GM04504 (cell line): ENCODE data around the gene DNAJB11.
A peak's percentile ranks its signal among the peaks of the same experiment; 100 is the strongest.
"Not testable (repeated sequence)": the region's sequence is repeated elsewhere in the genome, so short reads cannot be mapped to it uniquely, and the experiment has no call there.

ENCODE experiments used
- DNase-seq: peaks from one replicate; pipeline ENCODE4 v3.0.0-alpha.2; 2012; ENCODE audit warnings: low read depth

Gene DNAJB11

DNA sequence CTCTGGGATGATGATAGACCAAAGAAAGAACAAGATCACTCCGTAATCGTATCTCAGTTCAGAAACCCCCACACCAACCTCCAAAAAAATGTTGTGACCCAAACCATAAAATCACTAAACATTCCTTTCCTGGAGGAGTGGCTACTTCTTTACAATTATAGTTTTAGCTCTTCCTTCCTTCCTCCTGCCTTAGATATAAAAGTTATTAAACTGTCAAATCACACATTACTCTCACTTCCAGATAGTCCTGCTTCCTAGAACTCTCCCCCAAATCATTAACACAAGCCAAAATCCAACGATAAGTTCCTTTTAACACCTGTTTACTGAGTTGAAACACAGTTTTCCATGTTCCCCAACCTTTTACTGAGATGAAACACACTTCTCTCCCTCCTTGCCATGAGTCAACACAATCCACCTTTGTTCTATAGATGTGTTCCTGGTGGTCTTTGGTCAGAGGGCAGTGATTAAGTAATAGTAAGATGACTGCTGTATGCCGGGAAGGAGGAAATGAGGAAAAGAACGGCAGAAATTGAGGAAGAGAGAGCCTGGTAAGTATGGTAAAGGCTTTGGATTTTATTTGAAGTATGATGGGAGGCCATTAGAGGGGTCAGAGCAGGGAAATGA, 18.0 kb upstream of the DNAJB11 start:
- no peak for DNase-seq

DNA sequence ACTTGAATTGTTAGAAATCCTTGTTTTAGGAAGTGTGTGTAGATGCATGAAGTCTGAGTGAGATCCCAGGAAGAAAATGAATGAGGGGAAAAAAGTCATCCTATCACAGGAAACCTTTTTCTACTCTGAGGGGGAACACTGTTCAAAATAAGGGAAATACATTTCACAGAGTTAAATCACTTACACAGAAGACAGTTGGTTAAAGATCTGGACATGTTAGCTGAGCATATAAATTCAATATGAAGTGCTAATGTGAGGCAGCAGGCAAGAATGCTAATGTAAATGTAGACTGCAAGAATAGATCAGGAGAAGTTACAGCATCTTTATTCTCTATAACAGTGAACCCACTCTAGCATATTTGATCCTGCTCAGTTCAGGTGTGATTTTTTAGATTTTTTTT, 5.9 kb upstream of the DNAJB11 start:
- no peak for DNase-seq

DNA sequence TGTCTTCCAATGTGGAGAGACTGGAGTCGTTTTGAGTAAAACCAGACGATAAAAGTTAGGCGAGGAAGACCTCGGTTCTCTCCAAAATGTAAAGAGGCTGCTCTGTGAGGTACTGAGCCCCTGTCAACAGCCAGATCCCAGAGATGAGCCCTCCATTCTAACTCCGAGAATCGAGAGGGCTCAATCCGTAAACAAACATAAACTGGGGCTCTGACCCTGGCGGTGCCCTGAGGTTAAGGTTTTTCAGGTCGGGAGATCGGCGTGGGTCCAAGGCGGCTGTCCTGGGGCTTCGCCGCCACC, 3.8 kb upstream of the DNAJB11 start:
- no peak for DNase-seq

DNA sequence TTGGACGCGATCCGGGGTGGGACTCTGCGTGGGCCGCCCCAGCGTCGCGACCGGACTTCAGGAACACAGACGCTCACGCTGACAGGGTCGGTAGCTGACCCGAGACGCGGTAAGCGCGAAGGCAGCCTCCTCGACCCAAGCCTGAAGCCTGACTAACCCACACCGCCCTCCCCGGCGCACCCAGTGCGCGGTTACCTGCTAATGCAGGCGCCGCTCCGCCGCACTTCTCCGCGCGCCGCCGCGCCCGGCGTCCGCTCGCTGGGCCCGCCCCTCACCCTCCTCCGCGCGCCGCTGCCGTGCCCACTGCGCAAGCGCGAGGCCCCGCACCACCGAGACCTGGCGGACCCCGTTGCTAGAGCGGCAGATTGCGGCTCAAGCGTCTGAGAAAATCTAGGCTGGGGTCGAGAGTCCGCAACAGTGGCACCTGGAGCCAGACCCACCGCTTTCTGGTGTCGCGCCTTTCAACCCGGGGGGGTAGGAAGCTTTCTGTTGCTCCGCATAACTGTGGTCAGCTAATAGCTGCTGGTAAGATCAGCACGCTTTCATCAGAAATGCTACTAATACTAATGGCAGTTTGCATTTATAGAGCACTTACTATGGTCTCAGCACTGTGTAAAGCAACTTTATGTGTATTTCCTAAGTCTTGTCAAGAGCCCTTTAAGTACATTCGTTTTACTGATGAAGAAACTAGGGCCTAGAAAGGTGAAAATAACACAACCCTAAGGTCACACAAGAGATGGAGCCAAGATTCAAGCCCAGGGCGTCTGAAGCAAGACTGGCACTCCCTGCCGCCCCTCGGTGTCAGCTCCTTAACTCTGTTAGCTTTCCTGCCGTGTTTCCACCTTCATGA, 3.2 kb upstream of the DNAJB11 start, which contains the start of gene TBCCD1:
TSS of gene TBCCD1 (minus strand) at position 268 of the 850 bp plus-strand sequence. CDS start 3,010 bp downstream, outside the sequence.
- DNase-seq: peak; percentile 70

DNA sequence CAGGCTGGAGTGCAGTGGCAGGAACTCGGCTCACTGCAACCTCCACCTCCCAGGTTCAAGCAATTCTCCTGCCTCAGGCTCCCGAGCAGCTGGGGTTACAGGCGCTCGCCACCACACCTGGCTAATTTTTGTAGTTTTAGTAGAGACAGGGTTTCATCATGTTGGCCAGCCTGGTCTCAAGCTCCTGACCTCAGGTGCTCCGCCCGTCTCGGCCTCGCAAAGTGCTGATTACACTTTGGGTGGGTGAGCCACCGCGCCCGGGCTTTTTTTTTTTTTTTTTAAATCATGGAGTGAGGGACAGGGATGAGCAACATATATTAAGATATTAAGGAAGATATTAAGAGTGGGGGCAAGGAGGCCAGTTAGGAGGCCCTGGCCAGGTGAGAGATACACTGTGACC, 1.2 kb upstream of the DNAJB11 start:
- DNase-seq: not testable (repeated sequence)

DNA sequence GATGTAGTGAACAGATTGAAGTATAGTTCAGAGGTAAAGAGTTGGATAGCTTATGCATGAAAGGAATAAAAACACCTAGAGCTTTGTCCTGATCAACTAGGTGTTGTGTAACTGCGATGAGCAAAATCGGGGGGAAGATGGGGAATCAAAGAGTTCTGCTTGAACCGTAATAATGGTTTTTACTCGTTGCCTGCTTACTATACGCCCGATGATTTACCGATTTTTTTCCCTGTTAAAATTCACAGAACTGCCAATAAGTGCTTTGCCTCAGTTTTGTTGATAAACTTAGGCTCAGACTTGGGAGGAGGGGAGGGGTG, 783 bp upstream of the DNAJB11 start:
- DNase-seq: no peak

DNA sequence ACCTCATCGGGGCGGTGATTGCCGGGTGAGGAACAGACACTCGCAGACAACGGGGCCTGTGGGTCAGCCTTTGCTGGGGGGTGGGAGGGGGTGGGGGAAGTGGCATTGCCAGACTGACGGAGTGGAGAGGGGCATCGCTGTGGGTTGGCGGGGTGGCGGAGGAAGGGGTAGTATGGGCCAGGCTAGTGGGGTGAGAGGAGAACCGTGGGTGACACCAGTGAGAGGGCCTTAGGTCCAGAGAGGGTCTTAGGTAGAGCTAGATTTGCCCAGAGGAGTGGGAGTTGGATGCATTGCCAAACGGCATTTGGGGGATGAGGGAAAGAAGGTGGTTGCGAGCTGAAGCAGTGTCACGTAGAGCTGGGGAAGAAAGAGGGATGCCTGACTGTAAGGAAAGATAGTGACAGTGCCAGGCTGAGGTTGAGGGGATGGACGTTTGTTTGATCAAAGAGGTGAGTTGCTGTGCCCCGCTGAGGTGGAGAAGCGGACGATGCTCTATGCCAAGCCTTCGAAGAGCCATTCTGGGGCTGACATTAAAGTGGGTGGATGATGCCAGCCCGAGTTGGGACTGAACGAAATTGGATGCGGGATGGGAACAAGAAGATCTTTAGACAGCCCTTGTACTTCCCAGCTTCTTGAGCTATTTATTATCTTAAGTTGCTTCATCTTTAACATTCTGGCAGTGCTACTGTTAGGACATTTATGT, 572 bp downstream of the DNAJB11 start:
- no peak for DNase-seq

DNA sequence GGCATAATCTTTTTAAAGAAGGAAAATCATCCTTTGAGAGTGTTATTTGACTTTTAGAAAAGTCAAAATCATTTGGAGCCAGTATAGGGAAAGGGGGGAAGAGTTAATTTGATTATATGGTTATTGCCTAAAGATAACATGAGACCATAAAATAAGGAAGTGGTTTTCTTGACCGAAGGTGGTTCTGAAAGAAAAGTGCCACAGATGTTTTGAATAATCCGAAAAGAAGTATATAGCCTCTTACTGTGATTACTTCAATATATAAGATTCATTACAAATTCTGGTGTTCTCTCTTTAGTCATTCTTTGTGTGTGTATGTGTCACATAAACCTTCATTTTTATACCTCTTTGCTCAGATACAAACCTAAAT, 1.1 kb downstream of the DNAJB11 start:
- no peak for DNase-seq

DNA sequence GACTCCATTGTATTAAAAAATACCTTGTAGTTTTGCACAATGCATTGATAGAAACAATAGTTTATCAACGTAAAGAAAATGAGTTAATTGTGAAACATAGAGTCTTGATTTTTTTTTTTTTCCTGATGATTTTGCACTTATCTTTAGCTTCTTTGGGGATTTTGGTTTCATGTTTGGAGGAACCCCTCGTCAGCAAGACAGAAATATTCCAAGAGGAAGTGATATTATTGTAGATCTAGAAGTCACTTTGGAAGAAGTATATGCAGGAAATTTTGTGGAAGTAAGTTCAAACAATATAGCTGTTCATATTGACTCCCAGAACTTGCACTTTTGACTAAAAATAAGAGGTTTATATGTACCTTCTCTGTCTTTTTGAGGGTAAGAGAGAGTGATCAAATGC, 7.0 kb downstream of the DNAJB11 start:
- DNase-seq: no peak

DNA sequence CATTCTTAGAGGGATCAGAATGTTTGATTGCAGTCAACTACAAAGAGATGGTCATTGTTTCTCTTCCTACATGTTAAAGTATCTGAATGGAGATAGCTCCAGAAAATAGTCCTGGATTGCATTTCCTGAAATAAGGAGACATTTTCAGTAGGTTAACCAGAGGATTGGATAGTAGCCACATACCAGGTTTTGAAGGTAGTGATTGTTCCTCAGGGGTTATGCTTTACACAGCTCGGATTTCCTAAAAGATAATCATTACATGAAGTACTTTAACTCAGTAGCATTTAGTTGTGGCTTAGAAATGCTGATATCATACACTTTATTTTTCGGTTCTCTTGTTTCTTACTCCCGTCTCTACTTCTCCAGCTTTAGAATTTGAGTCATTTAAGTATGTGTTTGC, 10.3 kb downstream of the DNAJB11 start:
- DNase-seq: no peak

DNA sequence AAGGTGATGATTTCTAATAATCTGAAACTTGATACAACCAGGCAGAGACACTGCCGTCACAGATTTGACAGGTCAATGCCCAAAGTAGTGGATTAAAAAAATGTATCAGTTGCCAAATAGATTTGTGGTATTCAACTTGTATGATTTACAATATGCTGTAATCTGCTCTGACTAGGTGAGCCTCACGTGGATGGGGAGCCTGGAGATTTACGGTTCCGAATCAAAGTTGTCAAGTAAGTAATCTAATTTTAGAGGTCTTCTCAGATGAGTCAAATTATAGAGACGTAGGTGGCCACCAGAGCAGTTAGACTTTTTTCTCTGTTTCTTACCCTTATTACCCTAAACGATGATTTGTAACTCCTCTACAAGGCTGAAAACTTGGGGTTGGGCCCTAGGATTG, 12.0 kb downstream of the DNAJB11 start:
- no peak for DNase-seq

DNA sequence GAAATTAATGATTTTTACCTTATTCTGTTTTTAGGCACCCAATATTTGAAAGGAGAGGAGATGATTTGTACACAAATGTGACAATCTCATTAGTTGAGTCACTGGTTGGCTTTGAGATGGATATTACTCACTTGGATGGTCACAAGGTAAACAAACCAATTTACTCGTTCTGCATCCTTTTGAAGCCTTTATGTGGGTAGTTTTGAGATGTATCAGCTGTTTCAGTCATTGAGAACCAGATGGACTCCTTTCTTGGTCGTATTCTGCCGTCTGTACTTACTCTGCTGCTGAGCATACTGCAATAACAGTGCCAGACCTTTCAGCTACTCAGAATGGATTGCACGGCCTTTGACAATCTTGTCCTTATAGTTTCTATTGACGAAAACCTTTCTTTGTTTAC, 13.3 kb downstream of the DNAJB11 start:
- DNase-seq: no peak

DNA sequence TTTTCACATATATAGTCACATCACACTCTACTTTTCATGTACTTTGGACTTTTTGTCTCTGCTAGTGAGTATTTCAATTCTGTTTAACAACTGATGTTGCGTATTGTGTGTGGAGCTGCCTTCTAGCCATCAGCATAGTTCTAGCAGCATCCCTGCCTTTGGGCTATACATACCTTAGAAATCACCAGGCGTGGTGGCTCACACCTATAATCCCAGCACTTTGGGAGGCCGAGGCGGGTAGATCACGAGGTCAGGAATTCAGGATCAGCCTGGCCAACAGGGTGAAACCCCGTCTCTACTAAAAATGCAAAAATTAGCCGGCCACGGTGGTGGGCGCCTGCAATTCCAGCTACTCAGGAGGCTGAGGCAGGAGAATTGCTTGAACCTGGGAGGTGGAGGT, 15.7 kb downstream of the DNAJB11 start:
- not testable (repeated sequence) for DNase-seq

DNA sequence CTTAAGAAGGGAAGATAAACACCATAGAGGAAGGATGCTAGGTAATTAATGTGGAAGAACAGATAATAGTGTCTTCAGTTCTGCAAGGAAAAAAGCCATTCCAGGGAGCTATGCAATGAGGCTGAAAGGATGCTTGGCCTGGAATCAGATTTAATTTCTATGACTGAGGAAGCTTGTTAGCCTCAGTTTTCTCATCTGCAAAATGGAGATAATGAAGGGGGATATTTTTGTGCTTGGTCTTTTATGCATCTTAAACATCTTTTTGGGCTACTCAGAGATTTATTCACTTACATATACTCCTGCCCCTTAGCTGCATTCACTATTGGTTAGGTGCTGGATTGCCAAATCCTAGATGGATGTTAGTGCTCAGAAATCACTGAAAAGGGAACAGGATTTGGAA, 16.7 kb downstream of the DNAJB11 start:
- no peak for DNase-seq

DNA sequence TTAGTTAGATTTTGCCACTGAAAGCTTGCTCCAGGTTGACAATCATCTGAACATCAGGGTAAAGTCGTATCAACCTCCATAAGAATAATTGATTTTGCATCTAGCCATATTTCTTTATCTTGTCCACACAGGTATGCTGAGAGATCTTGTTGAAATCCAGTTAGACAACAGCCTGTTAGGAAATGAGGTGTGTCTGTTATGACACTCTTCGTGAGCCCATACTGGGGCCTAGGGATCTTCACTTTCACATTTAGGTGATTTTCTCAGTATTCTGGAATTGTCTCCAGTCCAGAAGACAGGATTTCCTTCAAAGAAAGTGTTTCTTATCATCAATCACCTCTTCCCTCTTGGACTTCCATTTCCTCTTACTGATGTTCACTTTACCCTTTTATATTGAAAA, 18.1 kb downstream of the DNAJB11 start:
- no peak for DNase-seq

DNA sequence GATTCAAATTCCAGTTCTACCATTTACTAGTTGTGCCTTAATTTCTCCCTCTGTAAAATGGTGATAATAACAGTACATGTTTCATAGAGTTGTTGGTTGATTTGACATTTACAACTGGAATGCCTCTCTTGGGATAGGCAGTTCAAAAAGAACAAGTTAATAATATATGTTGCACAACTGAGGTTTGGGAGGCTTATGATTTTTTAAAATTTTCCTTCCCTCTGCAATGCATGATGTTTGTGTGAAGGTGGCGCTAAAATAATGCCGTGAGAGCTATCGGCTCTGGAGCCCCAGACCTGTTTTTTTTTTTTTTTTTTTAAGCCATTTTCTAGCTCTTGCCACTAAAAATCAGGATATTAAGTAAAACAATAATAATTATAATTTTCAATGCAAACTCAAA, 18.6 kb downstream of the DNAJB11 start:
- DNase-seq: no peak

DNA sequence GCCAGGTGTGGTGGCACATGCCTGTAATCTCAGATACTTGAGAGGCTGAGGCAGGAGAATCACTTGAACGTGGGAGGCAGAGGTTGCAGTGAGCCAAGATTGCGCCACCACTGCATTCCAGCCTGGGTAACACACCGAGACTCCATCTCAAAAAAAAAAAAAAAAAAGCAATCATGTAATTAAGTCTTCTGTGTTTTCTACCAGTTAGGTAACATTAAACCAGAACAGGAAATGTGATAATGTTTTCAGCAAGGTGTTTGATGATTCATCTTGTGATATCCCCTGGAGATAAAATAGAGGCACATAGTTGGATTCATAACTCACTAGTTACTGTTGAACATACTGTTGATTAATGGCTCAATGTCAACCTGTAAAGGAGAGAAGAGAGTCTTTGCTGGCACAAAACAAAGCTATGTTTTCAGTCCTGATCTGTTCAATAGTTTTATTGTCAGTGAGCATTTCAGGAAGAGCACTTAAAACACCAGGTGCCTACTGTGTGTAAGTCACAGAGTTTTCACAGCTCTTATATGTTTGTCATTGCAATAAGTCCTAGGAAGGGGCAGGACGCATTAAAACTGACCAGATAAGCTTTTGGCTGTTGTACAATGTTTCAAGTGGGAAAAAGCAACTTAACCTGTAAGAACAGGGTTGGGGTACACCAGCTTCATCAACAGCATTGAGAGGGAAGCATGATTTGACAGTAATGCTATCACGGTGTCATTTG, 19.5 kb downstream of the DNAJB11 start:
- DNase-seq: no peak

DNA sequence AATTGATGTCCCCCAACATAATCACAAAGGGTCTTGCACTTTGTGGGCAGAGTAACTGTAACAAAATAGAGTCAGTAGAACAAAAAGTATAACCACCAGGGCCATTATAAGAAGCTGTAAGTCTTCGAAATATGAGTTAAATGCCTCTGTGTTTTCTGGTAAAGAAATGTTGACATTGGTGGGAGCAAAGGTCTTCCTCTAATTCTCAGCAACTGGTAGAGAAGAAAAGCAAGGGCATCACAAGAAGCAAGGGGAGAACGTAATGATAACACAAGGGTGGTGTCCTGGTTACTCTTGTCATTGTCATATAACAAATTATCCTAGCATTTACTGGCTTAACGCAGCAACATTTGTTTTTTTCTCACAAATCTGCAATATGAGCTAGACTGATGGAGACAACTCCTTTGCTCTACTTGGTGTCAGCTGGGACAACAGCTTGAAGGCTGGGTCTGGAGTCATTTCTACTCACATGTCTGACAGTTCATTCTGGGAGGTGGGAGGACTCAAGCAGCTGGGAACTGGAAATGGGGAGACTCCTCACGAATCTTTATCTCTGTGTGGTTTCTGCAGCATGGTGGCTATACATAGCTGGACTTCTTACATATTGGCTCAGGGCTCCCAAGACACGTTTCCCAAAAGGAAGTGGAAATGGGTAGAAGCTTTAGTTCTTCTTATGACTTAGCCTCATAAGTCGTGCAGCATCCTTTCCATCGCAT, 20.2 kb downstream of the DNAJB11 start:
- no peak for DNase-seq

DNA sequence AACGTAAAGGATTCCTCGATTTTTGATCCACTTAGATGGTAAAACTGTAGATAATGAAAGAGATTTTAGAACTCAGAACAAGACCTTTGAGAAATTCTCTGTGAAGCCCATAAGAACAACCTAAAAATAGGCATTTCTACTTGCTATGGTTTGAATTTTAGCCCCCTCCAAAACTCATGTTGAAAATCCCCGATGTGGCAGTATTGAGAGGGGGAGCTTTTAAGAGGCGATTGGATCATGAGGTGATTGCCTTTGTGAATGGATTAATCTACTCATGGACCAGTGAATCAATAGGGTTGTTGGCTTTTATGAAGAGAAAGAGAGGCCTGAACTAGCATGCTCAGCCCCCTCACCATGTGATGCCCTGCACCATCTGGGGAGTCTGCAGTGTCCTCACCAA, 22.2 kb downstream of the DNAJB11 start:
- no peak for DNase-seq

DNA sequence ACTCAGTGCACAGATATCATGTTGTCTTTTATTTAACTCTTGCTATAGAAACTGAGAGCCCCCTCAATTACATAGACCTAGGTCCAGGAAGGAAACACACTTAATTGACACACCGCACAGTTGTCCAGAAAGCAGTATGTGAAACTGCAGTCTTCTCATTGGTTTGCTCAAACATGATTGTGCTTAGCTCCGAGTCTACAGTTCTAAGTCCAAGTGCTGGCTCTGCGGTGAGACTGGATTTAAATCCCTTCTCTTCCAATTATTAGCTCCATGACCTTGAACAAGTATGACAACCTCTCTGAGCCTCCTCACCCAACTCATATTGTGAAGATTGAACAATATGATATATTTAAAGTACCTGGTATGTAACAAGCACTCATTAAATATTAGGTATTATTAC, 23.3 kb downstream of the DNAJB11 start:
- no peak for DNase-seq

DNA sequence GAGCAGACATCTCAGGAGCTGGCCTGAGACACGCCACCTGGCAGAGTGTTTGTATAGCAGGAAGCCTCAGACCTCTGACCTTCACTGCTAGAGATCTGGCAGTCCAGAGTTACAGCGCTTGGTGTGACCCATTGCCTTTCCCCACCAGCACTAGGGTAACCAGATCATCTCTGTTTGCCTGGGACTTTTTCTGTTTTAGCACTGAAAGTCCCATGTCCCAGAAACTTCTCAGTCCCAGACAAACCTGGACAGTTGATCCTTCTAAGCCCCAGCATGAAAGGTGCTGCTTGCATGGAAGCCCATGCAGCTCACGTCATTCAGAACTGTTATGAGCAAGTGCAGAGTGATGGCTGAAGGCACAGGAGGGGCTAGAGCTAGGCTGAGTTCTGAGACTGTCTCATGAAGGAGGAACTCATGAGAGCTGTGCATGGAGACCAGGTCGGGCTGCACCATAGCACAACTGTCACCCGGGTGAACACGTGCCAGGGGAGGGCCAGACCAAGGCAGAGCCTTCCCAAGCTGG, 24.1 kb downstream of the DNAJB11 start:
- no peak for DNase-seq
